ENCODE results near the gene ATP5F1D.
A peak's percentile ranks its signal among the peaks of the same experiment; 100 is the strongest.

The ATP5F1D gene

GRCh38 chr19:1280636-1281568, 39.4 kb downstream of the ATP5F1D start:
- no peaks in the 10 kb centered on the region for H3K4me1 ChIP-seq (ENCODE audit: insufficient read depth, low read length)
- peaks cover 20% of the 10 kb centered on the region for H3K27me3 ChIP-seq (ENCODE audit: insufficient read depth, low read length)
- no peak overlapping the region for H3K4me3 ChIP-seq (ENCODE audit: low read length)
- H3K9ac ChIP-seq (ENCODE audit: low read depth, low read length): no peak overlapping the region
- peaks cover 5% of the 10 kb centered on the region for H3K36me3 ChIP-seq (ENCODE audit: insufficient read depth, low read depth, low read length)
- no peaks in the 10 kb centered on the region for H3K9me3 ChIP-seq (ENCODE audit: insufficient read depth, low read depth, low read length)
- H3K27ac ChIP-seq (ENCODE audit: low read length): no peak overlapping the region

DNA sequence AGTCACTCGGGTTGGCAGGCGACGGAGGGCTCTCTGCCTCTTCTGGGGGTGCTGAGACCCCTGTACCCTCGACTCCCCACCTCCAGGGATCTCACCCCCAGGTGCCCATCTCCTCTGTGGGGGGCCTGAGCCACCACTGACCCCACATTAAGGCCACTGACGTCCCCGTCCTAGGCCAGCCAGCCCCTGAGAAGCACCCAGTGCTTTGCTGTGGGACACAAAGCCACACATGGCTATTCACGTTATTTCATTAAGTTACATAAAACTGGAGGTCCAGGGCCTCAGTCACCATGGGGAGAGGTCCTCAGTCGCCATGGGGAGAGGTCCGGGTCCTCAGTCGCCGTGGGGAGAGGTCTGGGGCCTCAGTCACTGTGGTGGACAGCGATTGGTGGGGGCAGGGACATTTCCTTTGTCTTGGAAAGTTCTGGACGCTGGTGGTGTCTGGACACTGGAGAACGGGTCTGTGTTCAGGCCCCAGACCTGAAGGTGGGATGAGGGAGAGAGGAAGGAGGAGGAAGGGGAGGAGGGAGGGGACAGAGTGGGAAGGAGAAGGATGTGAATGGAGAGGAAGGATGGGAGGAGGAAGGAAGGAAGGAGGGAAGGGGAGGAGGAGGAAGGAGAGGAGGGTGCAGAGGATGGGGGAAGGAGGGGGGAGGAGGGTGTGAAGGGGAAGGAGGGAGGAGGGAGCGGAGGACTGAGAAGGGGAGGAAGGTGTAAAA, 40.2 kb downstream of the ATP5F1D start:
- Histone ChIP-seq H3K27me3 (ENCODE audit: insufficient read depth, low read length) (peaks cover 24% of the 10 kb centered on the region), H3K36me3 (ENCODE audit: insufficient read depth, low read depth, low read length) (peaks cover 5% of the 10 kb centered on the region), H3K9me3 (ENCODE audit: insufficient read depth, low read depth, low read length) (no peaks in the 10 kb centered on the region), H3K9ac (ENCODE audit: low read depth, low read length) (no peak overlapping the region), H3K27ac (ENCODE audit: low read length) (no peak overlapping the region), H3K4me1 (ENCODE audit: insufficient read depth, low read length) (no peaks in the 10 kb centered on the region), H3K4me3 (ENCODE audit: low read length) (no peak overlapping the region)

DNA sequence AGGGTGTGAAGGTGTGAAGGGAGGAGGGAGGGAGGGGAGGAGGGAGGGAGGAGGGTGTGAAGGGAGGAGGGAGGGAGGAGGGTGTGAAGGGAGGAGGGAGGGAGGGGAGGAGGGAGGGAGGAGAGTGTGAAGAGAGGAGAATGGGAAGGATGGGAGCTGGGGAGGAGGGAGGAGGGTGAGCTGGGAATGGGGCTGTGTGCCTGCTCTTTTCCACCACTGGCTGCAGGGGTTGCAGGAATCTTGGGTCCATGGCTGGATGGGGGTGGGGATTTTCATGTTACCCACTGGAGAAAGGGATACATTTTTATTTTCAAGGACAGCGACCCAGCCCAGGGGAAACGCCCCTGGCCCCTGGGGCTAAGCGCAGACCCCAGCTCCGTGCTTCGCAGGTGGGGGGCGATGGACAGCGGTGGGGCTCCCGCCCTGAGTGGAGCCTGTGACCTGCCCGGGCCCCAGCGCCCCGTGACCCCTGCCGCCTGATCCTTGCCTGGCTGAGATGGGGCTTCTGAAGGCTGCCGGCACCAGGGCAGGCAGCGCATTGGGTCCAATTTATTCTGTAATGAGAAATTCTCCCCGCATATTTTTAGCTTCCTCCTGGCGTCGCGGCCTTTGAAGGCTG, 41.1 kb downstream of the ATP5F1D start:
- Histone ChIP-seq H3K9ac (ENCODE audit: low read depth, low read length) (no peak overlapping the region), H3K4me1 (ENCODE audit: insufficient read depth, low read length) (no peaks in the 10 kb centered on the region), H3K27me3 (ENCODE audit: insufficient read depth, low read length) (peaks cover 26% of the 10 kb centered on the region), H3K4me3 (ENCODE audit: low read length) (no peak overlapping the region), H3K27ac (ENCODE audit: low read length) (no peak overlapping the region), H3K36me3 (ENCODE audit: insufficient read depth, low read depth, low read length) (peaks cover 5% of the 10 kb centered on the region), H3K9me3 (ENCODE audit: insufficient read depth, low read depth, low read length) (no peaks in the 10 kb centered on the region)

DNA sequence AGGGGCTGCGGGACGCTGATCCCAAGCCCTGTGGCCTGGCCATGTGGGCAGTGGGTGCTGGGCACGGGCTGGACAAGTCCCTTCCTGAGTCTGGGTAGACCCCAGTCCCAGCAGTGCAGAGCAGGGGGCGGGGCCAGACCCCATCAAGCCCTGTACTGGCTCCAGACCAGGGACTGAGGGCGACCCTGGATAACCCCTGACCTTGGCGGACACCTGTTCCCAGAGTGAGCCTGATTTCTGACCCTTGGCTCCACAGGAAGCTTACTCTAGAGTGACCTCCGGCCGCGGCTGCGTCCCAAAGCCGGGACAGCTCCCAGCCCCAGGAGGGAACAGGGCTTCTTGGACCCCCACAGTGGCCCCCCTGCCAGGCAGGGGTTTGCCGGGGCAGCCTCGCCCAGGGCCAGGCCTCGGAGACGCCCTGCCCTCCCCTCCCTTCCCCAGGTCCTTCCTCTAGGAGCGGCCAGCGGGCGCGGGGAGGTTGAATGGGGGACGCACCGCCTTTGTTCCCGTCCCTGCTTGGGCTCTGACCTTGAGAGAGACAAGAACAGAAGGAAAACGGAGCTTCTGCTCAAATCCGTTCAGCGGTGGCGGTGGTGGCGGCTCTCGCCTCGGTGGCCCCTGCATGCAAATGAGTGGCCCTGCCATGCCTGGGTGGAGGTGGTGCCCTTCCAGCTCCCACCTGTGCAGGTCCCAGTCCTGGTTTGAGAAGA, 41.8 kb downstream of the ATP5F1D start:
- Histone ChIP-seq H3K4me1 (ENCODE audit: insufficient read depth, low read length) (no peaks in the 10 kb centered on the region), H3K9me3 (ENCODE audit: insufficient read depth, low read depth, low read length) (no peaks in the 10 kb centered on the region), H3K4me3 (ENCODE audit: low read length) (no peak overlapping the region), H3K27ac (ENCODE audit: low read length) (no peak overlapping the region), H3K27me3 (ENCODE audit: insufficient read depth, low read length) (peaks cover 26% of the 10 kb centered on the region), H3K36me3 (ENCODE audit: insufficient read depth, low read depth, low read length) (peaks cover 5% of the 10 kb centered on the region), H3K9ac (ENCODE audit: low read depth, low read length) (no peak overlapping the region)

DNA sequence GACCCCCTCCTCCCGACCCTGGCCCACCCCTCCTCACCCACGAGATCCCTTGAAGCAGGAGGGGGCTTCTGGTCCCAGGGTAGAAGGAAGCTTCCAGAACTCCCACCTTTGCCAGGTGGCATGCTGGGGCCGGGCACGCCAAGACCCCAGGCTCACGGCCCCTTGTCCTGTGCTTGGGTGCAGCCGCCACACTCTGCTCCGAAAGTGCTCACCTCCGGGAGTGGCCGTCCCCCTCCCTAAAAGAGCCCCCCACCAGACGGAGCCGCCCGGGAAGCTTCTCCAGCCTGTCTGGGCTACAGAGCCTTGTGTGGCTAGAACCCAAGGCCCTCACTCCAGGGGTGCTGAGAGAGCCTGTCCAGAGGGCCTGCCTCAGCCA, 42.4 kb downstream of the ATP5F1D start:
- H3K27ac ChIP-seq (ENCODE audit: low read length): no peak overlapping the region
- H3K27me3 ChIP-seq (ENCODE audit: insufficient read depth, low read length): peaks cover 26% of the 10 kb centered on the region

GRCh38 chr19:1284293-1284978, 42.9 kb downstream of the ATP5F1D start:
- Histone ChIP-seq H3K4me1 (ENCODE audit: insufficient read depth, low read length) (no peaks in the 10 kb centered on the region), H3K36me3 (ENCODE audit: insufficient read depth, low read depth, low read length) (no peaks in the 10 kb centered on the region; the same call in 1 of the 2 replicates), H3K4me3 (ENCODE audit: low read length) (no peak overlapping the region), H3K9ac (ENCODE audit: low read depth, low read length) (no peak overlapping the region), H3K9me3 (ENCODE audit: insufficient read depth, low read depth, low read length) (no peaks in the 10 kb centered on the region), H3K27ac (ENCODE audit: low read length) (no peak overlapping the region), H3K27me3 (ENCODE audit: insufficient read depth, low read length) (peaks cover 26% of the 10 kb centered on the region)

More for the DNA sequence above, 42.4 kb downstream of the ATP5F1D start:
- H3K9me3 ChIP-seq (ENCODE audit: insufficient read depth, low read depth, low read length): no peaks in the 10 kb centered on the region
- peaks cover 4% of the 10 kb centered on the region for H3K36me3 ChIP-seq (ENCODE audit: insufficient read depth, low read depth, low read length)
- no peak overlapping the region for H3K4me3 ChIP-seq (ENCODE audit: low read length)
- no peak overlapping the region for H3K9ac ChIP-seq (ENCODE audit: low read depth, low read length)
- no peaks in the 10 kb centered on the region for H3K4me1 ChIP-seq (ENCODE audit: insufficient read depth, low read length)

GRCh38 chr19:1284979-1285736, 43.6 kb downstream of the ATP5F1D start:
- H3K4me1 ChIP-seq (ENCODE audit: insufficient read depth, low read length): no peaks in the 10 kb centered on the region
- no peak overlapping the region for H3K27ac ChIP-seq (ENCODE audit: low read length)
- H3K27me3 ChIP-seq (ENCODE audit: insufficient read depth, low read length): peaks cover 26% of the 10 kb centered on the region
- no peaks in the 10 kb centered on the region; the same call in 1 of the 2 replicates for H3K36me3 ChIP-seq (ENCODE audit: insufficient read depth, low read depth, low read length)
- no peaks in the 10 kb centered on the region for H3K9me3 ChIP-seq (ENCODE audit: insufficient read depth, low read depth, low read length)
- peak overlapping the region; percentile 49; the same call in 1 of the 2 replicates for H3K4me3 ChIP-seq (ENCODE audit: low read length)
- H3K9ac ChIP-seq (ENCODE audit: low read depth, low read length): no peak overlapping the region

GRCh38 chr19:1285737-1286360, 44.3 kb downstream of the ATP5F1D start, which contains the start of gene EFNA2:
TSS of gene EFNA2 (plus strand) at chr19:1285873. CDS start at chr19:1286169, 296 bp downstream.
- Histone ChIP-seq H3K36me3 (ENCODE audit: insufficient read depth, low read depth, low read length) (no peaks in the 10 kb centered on the region), H3K27me3 (ENCODE audit: insufficient read depth, low read length) (peaks cover 26% of the 10 kb centered on the region), H3K9me3 (ENCODE audit: insufficient read depth, low read depth, low read length) (no peaks in the 10 kb centered on the region), H3K4me1 (ENCODE audit: insufficient read depth, low read length) (no peaks in the 10 kb centered on the region), H3K4me3 (ENCODE audit: low read length) (peak within 1 kb of the TSS; percentile 57), H3K9ac (ENCODE audit: low read depth, low read length) (peak within 1 kb of the TSS; percentile 48; the same call in 1 of the 2 replicates), H3K27ac (ENCODE audit: low read length) (no peak within 1 kb of the TSS)

DNA sequence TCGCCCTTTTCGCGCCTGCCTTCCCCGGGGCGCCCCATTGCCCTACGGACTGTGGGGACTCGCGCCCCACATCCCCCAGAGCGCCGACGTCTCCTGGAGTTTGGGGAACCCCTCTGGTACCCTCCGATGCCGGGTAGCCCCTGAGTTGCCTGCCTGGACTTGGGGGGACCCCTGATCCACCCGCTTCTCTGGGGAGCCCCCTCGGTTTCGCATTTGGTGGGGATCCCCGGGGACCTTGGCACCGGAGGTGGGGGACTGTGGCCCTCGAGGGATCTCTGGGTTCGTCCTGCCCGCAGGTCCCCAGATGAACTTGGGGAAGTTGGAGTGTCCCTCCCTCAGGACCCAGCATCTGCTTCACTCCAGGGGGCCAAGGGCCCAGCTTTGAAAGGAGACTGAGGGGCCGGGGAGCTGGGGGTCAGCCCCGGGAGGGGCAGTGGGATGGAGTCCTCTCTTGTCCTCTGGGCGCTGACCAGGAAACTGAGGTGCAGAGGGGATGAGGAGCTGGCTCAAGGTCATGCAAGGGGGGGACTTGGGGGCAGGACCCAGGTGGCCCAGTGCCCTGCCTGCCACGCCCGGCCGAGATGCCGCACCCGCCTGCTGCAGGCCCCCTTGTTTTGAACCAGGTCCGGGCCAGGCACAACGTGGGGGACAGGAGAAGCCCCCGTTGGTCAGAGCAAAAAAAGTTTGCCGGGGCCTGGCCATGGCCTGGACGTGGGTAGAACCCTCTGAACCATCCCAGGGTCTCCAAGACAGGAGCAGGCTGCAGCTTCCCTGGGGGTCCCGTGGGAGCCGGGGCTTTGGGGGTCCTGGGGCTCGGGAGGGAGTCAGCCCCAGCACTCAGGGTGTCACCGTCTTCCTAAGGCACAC, 45.2 kb downstream of the ATP5F1D start:
- Histone ChIP-seq H3K9ac (ENCODE audit: low read depth, low read length) (peak overlapping the region; percentile 48; the same call in 1 of the 2 replicates), H3K36me3 (ENCODE audit: insufficient read depth, low read depth, low read length) (no peaks in the 10 kb centered on the region), H3K9me3 (ENCODE audit: insufficient read depth, low read depth, low read length) (no peaks in the 10 kb centered on the region), H3K4me1 (ENCODE audit: insufficient read depth, low read length) (no peaks in the 10 kb centered on the region), H3K27me3 (ENCODE audit: insufficient read depth, low read length) (peaks cover 26% of the 10 kb centered on the region), H3K27ac (ENCODE audit: low read length) (no peak overlapping the region), H3K4me3 (ENCODE audit: low read length) (peak overlapping the region; percentile 57)
